CD14-positive monocyte (primary cell): ENCODE measurements around the gene ZBTB7A. TPM values are rescaled to one million over a fixed set of nuclear protein-coding genes. Genes with fewer than 3 reads are reported as not detected.

Source experiments
- DNase-seq, 3 donors: peaks; one replicate each; pipeline ENCODE4 v3.0.0-alpha.2; 2011 to 2022
- H2AFZ ChIP-seq: 2 replicates; pipeline ENCODE4 v1.6.0; 2012; ENCODE audit warnings: mild to moderate bottlenecking, low read depth, low read length, inconsistent platforms; ENCODE audit not compliant: insufficient read depth, poor library complexity, severe bottlenecking
- H3K27ac ChIP-seq, 2 donors: 1 replicate in 1 of 2; 2 replicates in 1 of 2; pipeline ENCODE4 v1.5.1; 2012 to 2013; ENCODE audit warnings: low read length in 2 of 2, control low read depth in 1 of 2, inconsistent platforms in 1 of 2, low read depth in 1 of 2, mild to moderate bottlenecking in 1 of 2
- H3K27me3 ChIP-seq, 2 donors: one replicate each; pipeline versions ENCODE4 v1.6.0 to v1.6.1; 2011 to 2013; ENCODE audit warnings: low read length in 2 of 2; ENCODE audit not compliant: control insufficient read depth in 2 of 2, insufficient read depth in 2 of 2
- H3K36me3 ChIP-seq, 2 donors: replicated peaks in 1 of 2; 1 replicate in 1 of 2; 2 replicates in 1 of 2; pipeline versions ENCODE4 v1.5.1 to v1.6.1; 2012 to 2013; ENCODE audit warnings: low read length in 2 of 2, control low read depth in 1 of 2, inconsistent platforms in 1 of 2, mild to moderate bottlenecking in 1 of 2; ENCODE audit not compliant: insufficient read depth in 2 of 2, control insufficient read depth in 1 of 2
- H3K4me1 ChIP-seq, 2 donors: 1 replicate in 1 of 2; 2 replicates in 1 of 2; pipeline versions ENCODE4 v1.5.1 to v1.6.1; 2012 to 2013; ENCODE audit warnings: low read length in 2 of 2, control low read depth in 1 of 2, inconsistent platforms in 1 of 2, mild to moderate bottlenecking in 1 of 2, moderate library complexity in 1 of 2; ENCODE audit not compliant: insufficient read depth in 2 of 2, control insufficient read depth in 1 of 2
- H3K4me2 ChIP-seq: replicated peaks from 2 replicates; pipeline ENCODE3; 2012; ENCODE audit warnings: low read length, moderate library complexity, mild to moderate bottlenecking; ENCODE audit not compliant: poor library complexity, severe bottlenecking; ENCODE audit errors: extremely low read depth
- H3K4me3 ChIP-seq, 3 experiments: fragments of 200-600 bp in 1 of 3; sonication (generic) in 1 of 3; replicated peaks in 1 of 3; 1 replicate in 2 of 3; 2 replicates in 1 of 3; pipeline ENCODE4 v1.5.1; 2011 to 2013; ENCODE audit warnings: low read length in 3 of 3, mild to moderate bottlenecking in 3 of 3, control low read depth in 2 of 3, low read depth in 2 of 3, inconsistent platforms in 1 of 3, moderate library complexity in 1 of 3
- H3K79me2 ChIP-seq: 2 replicates; pipeline ENCODE4 v1.6.0; 2012; ENCODE audit warnings: mild to moderate bottlenecking, control low read depth, inconsistent platforms, low read length, moderate library complexity; ENCODE audit not compliant: insufficient read depth
- H3K9ac ChIP-seq: 2 replicates; pipeline ENCODE4 v1.6.0; 2017; ENCODE audit warnings: low read length, mild to moderate bottlenecking; ENCODE audit not compliant: insufficient read depth, poor library complexity, severe bottlenecking
- H3K9me3 ChIP-seq, 2 donors: replicated peaks in 1 of 2; 1 replicate in 1 of 2; 2 replicates in 1 of 2; pipeline versions ENCODE4 v1.5.1 to v1.6.1; 2012 to 2013; ENCODE audit warnings: low read length in 2 of 2, control low read depth in 1 of 2; ENCODE audit not compliant: control insufficient read depth in 1 of 2, insufficient read depth in 1 of 2
- H4K20me1 ChIP-seq: 2 replicates; pipeline ENCODE4 v1.6.0; 2012; ENCODE audit warnings: mild to moderate bottlenecking, low read length, control low read depth, moderate library complexity; ENCODE audit not compliant: insufficient read depth
- H3K27ac Mint-ChIP-seq, 7 donors: one replicate each; pipeline ENCODE4 v1.8.0; 2020; ENCODE audit warnings: mild to moderate bottlenecking in 7 of 7, mixed read lengths in 7 of 7, moderate library complexity in 6 of 7, inconsistent platforms in 2 of 7
- H3K27me3 Mint-ChIP-seq, 3 donors: one replicate each; pipeline ENCODE4 v1.8.0; 2021 to 2022; ENCODE audit warnings: low read depth in 3 of 3, mild to moderate bottlenecking in 3 of 3, mixed read lengths in 3 of 3, moderate library complexity in 3 of 3, inconsistent platforms in 1 of 3
- H3K36me3 Mint-ChIP-seq, 2 donors: one replicate each; pipeline ENCODE4 v1.8.0; 2020; ENCODE audit warnings: mixed read lengths in 2 of 2, inconsistent platforms in 1 of 2, mild to moderate bottlenecking in 1 of 2
- H3K4me1 Mint-ChIP-seq: one replicate; pipeline ENCODE4 v1.8.0; 2020; ENCODE audit warnings: mild to moderate bottlenecking, mixed read lengths
- H3K4me3 Mint-ChIP-seq, 2 donors: one replicate each; pipeline ENCODE4 v1.8.0; 2020; ENCODE audit warnings: mild to moderate bottlenecking in 2 of 2, mixed read lengths in 2 of 2, moderate library complexity in 1 of 2
- H3K9me3 Mint-ChIP-seq, 7 donors: one replicate each; pipeline ENCODE4 v1.8.0; 2020 to 2022; ENCODE audit warnings: mixed read lengths in 7 of 7, mild to moderate bottlenecking in 6 of 7, moderate library complexity in 6 of 7, inconsistent platforms in 2 of 7
- WGBS: methylation state at CpG from one replicate; pipeline ENCODE4 v1.1.5; 2013; ENCODE audit warnings: missing lambda C conversion rate; ENCODE audit not compliant: insufficient coverage; 5-methylcytosine and 5-hydroxymethylcytosine counted together
- intact Hi-C, 2 donors: fragments of 100-400 bp; cut with micrococcal nuclease; formaldehyde crosslinking; loops; one replicate each; pipeline versions ENCODE4 v1.15.0 to v1.15.1; 2023
- polyA plus RNA-seq, 3 donors: library from polyadenylated mRNA; depleted of rRNA in 1 of 3; unstranded in 2 of 3; stranded (reverse) in 1 of 3; fragments of 300-500 nt in 2 of 3; fragments of >200 nt in 1 of 3; fragmentation: Illumina TruSeq in 2 of 3; gene quantifications; 1 replicate in 2 of 3; 2 replicates in 1 of 3; pipeline ENCODE4 v1.2.3, GENCODE V29; 2012 to 2021
- TF ChIP-seq, protein P1 (sequence below): fragments of 200-600 bp; IDR thresholded peaks from one replicate; pipeline ENCODE4 v1.8.0; 2022; ENCODE audit warnings: antibody characterized with exemption, mild to moderate bottlenecking

ZBTB7A gene
- polyA plus RNA-seq, 3 donors: 18.0 to 31.5 (median 20.2) TPM

DNA sequence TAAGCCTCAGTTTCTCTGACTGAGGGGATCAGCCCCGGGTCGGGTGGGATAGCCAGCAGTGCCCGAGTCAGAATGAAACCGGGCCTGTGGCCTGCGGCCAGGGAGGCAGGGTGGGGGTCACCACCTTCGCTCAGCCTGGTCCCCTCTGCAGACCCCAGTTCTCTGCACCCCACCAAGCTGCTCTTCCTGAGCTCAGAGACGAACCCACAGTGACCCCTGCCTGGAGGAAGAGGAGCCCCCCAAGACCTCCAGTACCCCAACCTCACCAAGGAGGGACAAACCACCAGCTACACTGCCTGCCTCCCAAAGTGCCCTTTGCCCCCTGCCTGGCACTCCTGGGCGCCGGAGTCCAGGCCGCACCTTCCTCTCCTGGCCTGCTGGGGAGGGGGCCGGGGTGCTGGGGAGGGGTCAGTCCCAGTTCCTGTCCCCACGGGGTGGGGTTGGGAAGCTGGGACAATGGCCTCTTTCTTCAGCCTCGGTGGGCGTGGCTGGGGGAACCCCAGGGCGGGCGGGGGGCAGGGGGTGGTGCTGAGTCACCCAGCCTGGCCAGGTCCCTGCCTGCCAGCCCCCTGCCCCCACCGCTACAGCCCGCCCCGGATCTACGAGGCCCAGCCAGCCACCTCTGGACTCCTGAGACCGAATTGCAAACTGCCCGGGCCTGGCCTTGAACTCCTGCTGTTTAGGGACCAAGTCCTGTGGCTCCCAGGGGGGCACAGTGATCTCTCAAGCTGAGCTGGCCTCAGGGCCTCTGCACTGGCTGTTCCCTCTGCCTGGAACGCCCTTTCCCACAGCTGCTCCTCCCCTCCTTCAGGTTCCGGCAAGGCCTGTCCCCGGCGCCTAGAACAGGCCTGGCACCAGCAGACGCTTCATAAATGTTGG lies 14.3 kb downstream of the ZBTB7A start:
- peaks cover 42 to 56% of the 10 kb centered on the region in 2 donors for H3K4me1 ChIP-seq
- H3K4me1 Mint-ChIP-seq: peaks cover 51% of the 10 kb centered on the region
- peak overlapping the region; percentile 96 for H3K9ac ChIP-seq
- TF ChIP-seq, protein P1, sequence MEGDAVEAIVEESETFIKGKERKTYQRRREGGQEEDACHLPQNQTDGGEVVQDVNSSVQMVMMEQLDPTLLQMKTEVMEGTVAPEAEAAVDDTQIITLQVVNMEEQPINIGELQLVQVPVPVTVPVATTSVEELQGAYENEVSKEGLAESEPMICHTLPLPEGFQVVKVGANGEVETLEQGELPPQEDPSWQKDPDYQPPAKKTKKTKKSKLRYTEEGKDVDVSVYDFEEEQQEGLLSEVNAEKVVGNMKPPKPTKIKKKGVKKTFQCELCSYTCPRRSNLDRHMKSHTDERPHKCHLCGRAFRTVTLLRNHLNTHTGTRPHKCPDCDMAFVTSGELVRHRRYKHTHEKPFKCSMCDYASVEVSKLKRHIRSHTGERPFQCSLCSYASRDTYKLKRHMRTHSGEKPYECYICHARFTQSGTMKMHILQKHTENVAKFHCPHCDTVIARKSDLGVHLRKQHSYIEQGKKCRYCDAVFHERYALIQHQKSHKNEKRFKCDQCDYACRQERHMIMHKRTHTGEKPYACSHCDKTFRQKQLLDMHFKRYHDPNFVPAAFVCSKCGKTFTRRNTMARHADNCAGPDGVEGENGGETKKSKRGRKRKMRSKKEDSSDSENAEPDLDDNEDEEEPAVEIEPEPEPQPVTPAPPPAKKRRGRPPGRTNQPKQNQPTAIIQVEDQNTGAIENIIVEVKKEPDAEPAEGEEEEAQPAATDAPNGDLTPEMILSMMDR: no peak
- H3K27ac ChIP-seq: peak overlapping the region; percentile 93 to 100
- no peaks in the 10 kb centered on the region for H3K27me3 ChIP-seq
- peaks cover 99% of the 10 kb centered on the region for H3K79me2 ChIP-seq
- no peak overlapping the region for H2AFZ ChIP-seq
- peaks cover 0 to 6% (median 2%) of the 10 kb centered on the region in 7 donors for H3K9me3 Mint-ChIP-seq
- H4K20me1 ChIP-seq: peaks cover 89% of the 10 kb centered on the region
- intact Hi-C loops: loop anchor here in 1 of 2 donors (2.0 kb wide), 1 partner anchor 14 kb away; the partner anchor contains the start of gene ZBTB7A
- H3K4me2 ChIP-seq: peak overlapping the region; percentile 62
- H3K27ac Mint-ChIP-seq: peak overlapping the region; percentile 96 to 99 (median 98)
- H3K36me3 ChIP-seq: peaks cover 52 to 67% of the 10 kb centered on the region in 2 donors
- peaks cover 0 to 3% (median 0%) of the 10 kb centered on the region in 3 donors for H3K27me3 Mint-ChIP-seq
- peak overlapping the region; percentile 83 to 85 for H3K4me3 Mint-ChIP-seq
- no peaks in the 10 kb centered on the region for H3K9me3 ChIP-seq
- peaks cover 60 to 82% of the 10 kb centered on the region in 2 donors for H3K36me3 Mint-ChIP-seq
- H3K4me3 ChIP-seq: peak overlapping the region; percentile 4 to 55 (median 17)
- peak; percentile 89 to 94 (median 90) for DNase-seq
- WGBS: 3% methylated on average over 11 of the region's 27 CpGs
